Activated T-cell treated with anti-CD3 and anti-CD28 coated beads, Interleukin-2, amount 50 U/mL, for 4 hours (primary cell): ENCODE measurements around the gene CRYM. TPM values are rescaled to one million over a fixed set of nuclear protein-coding genes. Genes with fewer than 3 reads are reported as not detected.
A peak's percentile ranks its signal among the peaks of the same experiment; 100 is the strongest.
"Not testable (repeated sequence)": the region's sequence is repeated elsewhere in the genome, so short reads cannot be mapped to it uniquely, and the experiment has no call there.

ENCODE experiments used
- ATAC-seq, 2 donors: fragments of 200-7000 bp; cut with Tn5 transposase; one replicate each; pipeline ENCODE4 v1.10.0; 2021
- DNase-seq: peaks from one replicate; pipeline ENCODE4 v3.0.0-alpha.2; 2020
- H3K27me3 Mint-ChIP-seq: one replicate; pipeline ENCODE4 v1.8.0; 2021; ENCODE audit warnings: low read depth, mixed read lengths
- H3K36me3 Mint-ChIP-seq: one replicate; pipeline ENCODE4 v1.8.0; 2022; ENCODE audit warnings: mixed read lengths; ENCODE audit not compliant: insufficient read depth
- H3K4me1 Mint-ChIP-seq: one replicate; pipeline ENCODE4 v1.8.0; 2021; ENCODE audit warnings: low read depth, mixed read lengths
- H3K4me3 Mint-ChIP-seq: one replicate; pipeline ENCODE4 v1.8.0; 2021; ENCODE audit warnings: mild to moderate bottlenecking, moderate library complexity, mixed read lengths
- H3K9me3 Mint-ChIP-seq: one replicate; pipeline ENCODE4 v1.8.0; 2021; ENCODE audit warnings: mixed read lengths
- total RNA-seq, 3 donors: library from RNA; stranded (reverse); gene quantifications; one replicate each; pipeline ENCODE4 v1.2.1, GENCODE V29; 2021

Gene CRYM
- total RNA-seq, 3 donors from 2014 or later = not detected

DNA sequence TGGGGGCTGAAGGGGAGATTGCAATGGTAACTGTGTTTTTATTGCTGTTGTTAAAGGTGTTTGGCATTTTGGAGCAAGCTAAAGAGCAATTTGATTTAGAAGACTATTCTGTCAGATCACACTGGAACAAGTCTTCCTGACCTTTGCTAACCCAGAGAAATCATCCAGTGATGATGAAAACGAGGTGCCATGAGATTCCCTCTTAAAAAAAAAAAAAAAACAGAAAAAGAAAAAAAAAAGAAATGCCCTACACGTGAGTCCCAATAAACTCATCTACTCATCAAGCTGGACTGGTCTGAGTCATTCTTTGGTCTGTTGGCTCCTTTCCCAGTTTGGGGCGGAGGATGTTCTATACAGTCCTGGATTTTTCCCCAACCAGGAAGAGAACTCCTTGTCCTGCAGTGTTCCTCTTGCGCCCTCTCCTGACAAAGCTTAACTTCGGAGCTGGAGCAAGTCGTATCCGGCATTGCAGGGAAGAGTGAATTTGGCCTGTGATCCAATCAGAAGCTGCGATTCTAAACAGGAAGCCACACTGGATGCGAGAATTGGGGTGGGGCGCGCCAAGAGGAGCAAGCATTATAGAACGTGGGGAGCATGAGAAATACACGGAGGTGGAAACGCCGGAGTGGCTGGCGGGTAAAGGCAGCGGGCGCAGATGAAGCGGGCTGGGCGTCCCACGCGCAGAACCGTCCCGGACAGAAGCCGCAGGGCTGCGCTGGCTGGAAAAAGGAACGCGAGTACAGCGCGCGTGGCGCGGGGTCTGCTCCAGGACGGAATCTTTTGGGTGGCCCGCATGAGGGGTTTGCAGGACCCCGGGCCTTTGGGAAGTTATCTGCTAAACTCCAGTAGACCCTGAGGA, 22.4 kb upstream of the CRYM start:
- Mint-ChIP-seq H3K27me3 (peaks cover 16% of the 10 kb centered on the region), H3K9me3 (no peaks in the 10 kb centered on the region), H3K36me3 (no peaks in the 10 kb centered on the region), H3K4me1 (peaks cover 27% of the 10 kb centered on the region), H3K4me3 (peak overlapping the region; percentile 84)
- ATAC-seq (peak; percentile 68 to 74), DNase-seq (peak; percentile 12)

DNA sequence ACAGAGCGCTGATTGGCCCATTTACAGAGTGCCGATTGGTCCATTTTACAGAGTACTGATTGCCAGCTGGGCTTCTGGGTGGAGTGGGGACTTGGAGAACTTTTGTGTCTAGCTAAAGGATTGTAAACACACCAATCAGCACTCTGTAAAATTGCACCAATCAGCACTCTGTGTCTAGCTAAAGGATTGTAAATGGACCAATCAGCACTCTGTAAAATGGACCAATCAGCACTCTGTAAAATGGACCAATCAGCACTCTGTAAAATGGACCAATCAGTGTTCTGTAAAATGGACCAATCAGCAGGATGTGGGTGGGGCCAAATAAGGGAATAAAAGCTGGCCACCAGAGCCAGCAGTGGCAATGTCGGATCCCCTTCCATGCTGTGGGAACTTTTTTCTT, 11.7 kb upstream of the CRYM start:
- peaks cover 37% of the 10 kb centered on the region for H3K27me3 Mint-ChIP-seq
- not testable (repeated sequence) for H3K4me1 Mint-ChIP-seq, H3K9me3 Mint-ChIP-seq, DNase-seq, H3K36me3 Mint-ChIP-seq, ATAC-seq, H3K4me3 Mint-ChIP-seq

DNA sequence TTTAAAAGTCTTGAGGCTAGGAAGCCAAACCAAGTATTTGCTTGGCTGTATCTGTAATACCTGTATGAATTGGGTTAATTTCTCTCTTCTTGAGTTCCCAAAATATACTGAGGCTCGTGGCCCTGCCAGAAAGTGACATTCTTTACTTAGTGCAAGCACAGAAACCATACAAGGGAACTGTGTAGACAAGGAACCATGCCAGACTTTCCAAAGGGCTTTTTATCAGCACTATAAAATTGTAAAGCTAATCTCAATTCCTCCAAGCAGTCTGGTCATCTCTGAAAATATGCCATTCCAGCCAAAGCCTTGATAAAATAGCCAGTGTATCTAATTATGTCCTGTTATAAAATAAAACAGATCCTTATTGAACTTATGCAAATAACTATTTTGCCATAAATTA, 7.2 kb upstream of the CRYM start:
- Mint-ChIP-seq H3K9me3 (peaks cover 7% of the 10 kb centered on the region), H3K27me3 (peaks cover 46% of the 10 kb centered on the region), H3K4me3 (no peak overlapping the region), H3K36me3 (no peaks in the 10 kb centered on the region), H3K4me1 (peaks cover 3% of the 10 kb centered on the region)
- DNase-seq (no peak), ATAC-seq (no peak)

DNA sequence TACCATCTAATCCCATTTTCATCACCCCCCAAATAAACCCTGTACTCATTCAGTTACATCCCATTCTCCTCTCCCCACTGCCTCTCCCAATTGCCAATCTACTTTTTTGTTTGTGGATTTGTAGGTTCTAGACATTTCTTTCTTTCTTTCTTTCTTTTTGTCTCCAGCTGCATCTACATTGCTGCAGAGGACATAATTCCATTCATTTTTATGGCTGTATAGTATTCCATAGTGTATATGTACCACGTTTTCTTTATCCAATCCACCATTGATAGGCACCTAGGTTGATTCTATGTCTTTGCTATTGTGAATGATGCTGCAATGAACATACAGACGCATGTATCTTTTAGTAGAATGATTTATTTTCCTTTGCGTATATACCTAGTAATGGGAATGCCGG, 6.3 kb upstream of the CRYM start:
- DNase-seq = no peak
- peaks cover 50% of the 10 kb centered on the region for H3K27me3 Mint-ChIP-seq

DNA sequence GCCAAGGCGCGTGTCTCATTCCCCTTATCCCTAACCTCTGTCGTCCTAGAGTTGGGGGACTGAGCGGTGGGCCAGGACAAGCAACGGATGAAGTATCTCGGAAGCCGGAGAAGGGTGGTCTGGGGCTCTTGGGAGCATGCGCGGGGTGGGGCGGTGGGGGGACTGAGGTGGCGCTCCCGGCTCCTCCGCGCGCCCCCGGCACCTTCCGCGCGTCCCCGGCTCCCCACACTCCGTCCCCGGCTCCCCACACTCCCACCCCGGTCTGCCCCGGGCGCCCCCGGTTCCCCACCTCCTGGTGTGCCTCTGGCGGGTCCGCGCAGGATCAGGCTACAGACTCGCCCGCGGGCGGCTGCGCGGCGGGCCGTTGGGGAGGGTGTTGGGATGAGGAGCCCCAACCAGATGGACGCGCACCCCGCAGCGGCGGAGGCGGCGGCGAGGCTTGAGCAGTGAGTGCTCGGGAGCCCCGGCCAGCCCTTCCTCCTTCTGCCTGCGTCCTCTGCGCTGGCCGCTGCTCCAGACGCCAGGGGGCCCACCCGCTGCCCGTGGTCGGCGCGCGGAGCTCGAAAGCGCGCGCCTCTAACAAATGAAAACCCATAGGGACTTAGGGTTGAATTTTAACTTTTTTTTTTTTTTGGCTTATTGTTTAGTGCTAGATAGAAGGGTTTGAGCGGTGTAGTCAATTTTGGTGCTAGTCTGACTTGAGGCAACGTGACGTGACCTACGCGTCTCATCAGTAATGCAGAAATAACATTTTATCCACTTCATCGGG, 5.6 kb upstream of the CRYM start:
- H3K27me3 Mint-ChIP-seq = peaks cover 55% of the 10 kb centered on the region
- H3K4me3 Mint-ChIP-seq = peak overlapping the region; percentile 17
- H3K4me1 Mint-ChIP-seq = peaks cover 3% of the 10 kb centered on the region
- DNase-seq (no peak), ATAC-seq (peak in 1 of 2 donors; percentile 18)
- no peaks in the 10 kb centered on the region for H3K36me3 Mint-ChIP-seq
- H3K9me3 Mint-ChIP-seq = peaks cover 7% of the 10 kb centered on the region

More for the DNA sequence above, 6.3 kb upstream of the CRYM start:
- ATAC-seq = no peak
- H3K4me1 Mint-ChIP-seq = peaks cover 3% of the 10 kb centered on the region
- H3K36me3 Mint-ChIP-seq = no peaks in the 10 kb centered on the region
- peaks cover 7% of the 10 kb centered on the region for H3K9me3 Mint-ChIP-seq
- no peak overlapping the region for H3K4me3 Mint-ChIP-seq

DNA sequence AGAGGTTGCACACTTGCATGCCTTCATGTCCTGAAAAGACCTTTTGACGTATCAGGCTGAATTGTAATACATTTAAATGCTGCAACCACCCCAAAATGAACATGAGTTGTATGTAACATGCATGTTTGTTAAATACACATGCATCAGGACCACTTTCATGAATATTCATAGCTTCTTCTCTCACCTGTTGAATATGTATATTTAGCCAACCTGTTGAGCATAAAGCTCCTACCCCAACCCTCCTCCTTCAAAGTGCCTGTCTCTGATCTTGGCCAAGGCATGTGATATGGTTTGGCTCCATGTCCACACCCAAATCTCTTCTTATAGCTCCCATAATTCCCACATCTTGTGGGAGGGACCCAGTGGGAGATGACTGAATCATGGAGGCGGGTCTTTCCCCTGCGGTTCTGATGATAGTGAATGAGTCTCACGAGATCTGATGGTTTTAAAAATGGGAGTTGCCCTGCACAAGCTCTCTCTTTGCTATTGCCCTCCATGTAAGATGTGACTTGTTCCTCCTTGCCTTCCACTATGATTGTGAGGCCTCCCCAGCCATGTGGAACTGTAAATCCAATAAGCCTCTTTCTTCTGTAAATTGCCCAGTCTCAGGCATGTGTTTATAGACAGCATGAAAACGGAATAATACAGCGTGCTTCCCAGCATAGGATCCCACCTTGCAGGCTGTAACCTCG, 3.8 kb upstream of the CRYM start:
- ATAC-seq (no peak), DNase-seq (no peak)
- peaks cover 69% of the 10 kb centered on the region for H3K27me3 Mint-ChIP-seq
- no peak overlapping the region for H3K4me3 Mint-ChIP-seq
- H3K4me1 Mint-ChIP-seq = peaks cover 3% of the 10 kb centered on the region
- H3K9me3 Mint-ChIP-seq = peaks cover 7% of the 10 kb centered on the region
- no peaks in the 10 kb centered on the region for H3K36me3 Mint-ChIP-seq

DNA sequence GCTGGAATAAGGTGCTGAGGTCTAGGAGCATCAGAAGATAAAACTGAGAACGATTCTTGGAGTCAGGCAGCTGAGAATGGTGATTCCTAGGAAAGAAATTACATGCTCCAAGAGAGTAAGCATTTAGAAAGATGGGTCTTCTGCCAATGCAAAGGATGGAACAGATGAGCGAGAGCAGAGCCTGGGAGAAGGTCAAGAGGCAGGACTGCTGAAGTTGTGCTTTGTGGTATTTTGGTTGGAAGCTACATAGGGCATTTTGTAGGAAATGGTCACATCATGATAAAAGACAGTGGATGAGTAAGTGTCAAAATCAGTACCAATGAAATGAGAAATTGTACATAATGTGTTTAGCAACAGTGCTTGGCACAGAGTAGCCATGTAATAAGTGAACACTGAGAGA, 1.4 kb upstream of the CRYM start:
- no peak overlapping the region for H3K4me3 Mint-ChIP-seq
- H3K4me1 Mint-ChIP-seq = peaks cover 3% of the 10 kb centered on the region
- H3K36me3 Mint-ChIP-seq = no peaks in the 10 kb centered on the region
- ATAC-seq (no peak), DNase-seq (no peak)
- H3K27me3 Mint-ChIP-seq = peaks cover 71% of the 10 kb centered on the region
- peaks cover 3% of the 10 kb centered on the region for H3K9me3 Mint-ChIP-seq

DNA sequence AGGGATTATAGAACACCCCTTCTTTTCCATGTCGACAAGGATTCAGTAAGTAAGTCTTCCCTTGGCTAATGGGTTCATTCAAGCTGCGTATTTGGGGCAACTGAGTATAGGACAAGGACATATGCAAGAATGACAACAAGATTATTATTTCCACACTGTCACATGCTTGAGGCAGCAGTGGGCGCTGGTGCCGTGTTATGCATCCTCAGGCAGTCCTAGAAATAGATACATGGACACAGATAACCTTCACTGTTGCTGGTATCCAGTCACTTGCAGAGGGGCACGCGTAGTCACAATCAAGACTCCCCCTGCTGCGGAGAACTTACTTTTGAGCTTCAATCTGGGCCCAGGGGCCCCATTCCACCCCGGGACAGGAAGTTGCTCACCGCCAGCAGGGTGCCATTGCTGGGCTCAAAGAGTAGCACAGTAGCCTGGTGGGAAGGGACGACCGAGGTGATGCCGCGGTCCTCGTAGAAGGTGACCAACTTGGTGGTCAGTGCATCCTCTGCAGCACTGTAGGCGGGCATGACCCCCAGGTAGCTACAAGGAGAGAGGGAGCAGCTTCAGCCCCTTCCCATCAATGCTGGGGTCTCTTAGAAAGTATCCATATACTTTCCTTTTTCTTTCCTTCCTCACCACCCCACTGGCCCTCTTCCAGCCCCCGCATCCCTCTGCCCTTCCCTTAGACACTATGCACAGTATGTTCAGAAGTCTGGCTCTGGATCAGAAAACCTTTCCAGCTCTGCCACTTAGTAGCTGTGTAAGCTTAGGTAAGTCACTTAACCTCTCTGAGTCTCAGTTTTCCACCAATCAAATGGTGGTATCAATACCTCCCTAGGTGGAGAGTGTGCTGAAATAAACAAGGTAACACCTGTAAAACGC, 804 bp downstream of the CRYM start:
- H3K27me3 Mint-ChIP-seq = peaks cover 67% of the 10 kb centered on the region
- no peaks in the 10 kb centered on the region for H3K36me3 Mint-ChIP-seq
- no peak for ATAC-seq
- H3K4me1 Mint-ChIP-seq = no peaks in the 10 kb centered on the region
- no peak for DNase-seq
- H3K4me3 Mint-ChIP-seq = no peak overlapping the region
- H3K9me3 Mint-ChIP-seq = no peaks in the 10 kb centered on the region

DNA sequence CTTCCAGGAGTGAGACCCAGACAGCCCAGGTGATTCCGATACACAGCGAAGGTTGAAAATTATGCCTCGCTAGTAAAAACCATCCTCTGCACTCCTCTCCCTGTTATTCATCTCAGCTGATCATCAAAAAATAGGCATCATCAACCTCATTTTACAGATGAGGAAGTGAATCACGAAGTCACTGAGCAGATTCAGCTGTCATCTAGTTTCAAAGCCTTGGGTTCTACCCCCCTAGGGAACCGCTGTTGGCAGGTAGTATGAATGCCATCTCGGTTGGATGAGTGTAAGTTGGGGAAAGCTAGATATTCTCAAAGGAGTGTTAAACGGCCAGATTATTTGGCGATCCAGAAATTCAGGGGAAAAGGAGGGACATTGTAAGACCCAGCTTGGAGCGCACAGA, 2.0 kb downstream of the CRYM start:
- H3K4me3 Mint-ChIP-seq = no peak overlapping the region
- no peaks in the 10 kb centered on the region for H3K9me3 Mint-ChIP-seq
- H3K36me3 Mint-ChIP-seq = no peaks in the 10 kb centered on the region
- no peak for DNase-seq
- no peaks in the 10 kb centered on the region for H3K4me1 Mint-ChIP-seq
- peaks cover 60% of the 10 kb centered on the region for H3K27me3 Mint-ChIP-seq
- ATAC-seq = no peak

DNA sequence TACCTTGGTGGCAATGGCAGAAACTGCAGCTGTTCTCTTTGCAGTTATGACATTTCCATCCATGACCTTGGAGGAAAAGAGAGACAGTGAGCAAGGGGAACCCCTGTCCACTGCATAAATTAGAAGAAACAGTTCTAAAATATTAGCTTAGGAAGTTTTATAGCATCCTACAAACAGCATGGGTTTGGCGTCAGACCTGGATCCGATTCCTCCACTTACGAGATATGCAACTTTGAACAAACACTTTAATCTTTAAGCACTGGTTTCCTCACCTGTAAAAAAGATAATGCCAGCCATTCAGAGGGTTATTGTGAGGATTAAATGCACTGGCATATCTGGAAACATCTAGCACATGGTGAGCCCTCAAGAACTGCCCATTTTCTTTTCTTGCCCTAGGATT, 2.6 kb downstream of the CRYM start:
- H3K36me3 Mint-ChIP-seq = no peaks in the 10 kb centered on the region
- no peaks in the 10 kb centered on the region for H3K9me3 Mint-ChIP-seq
- no peak overlapping the region for H3K4me3 Mint-ChIP-seq
- H3K27me3 Mint-ChIP-seq = peaks cover 58% of the 10 kb centered on the region
- DNase-seq (no peak), ATAC-seq (no peak)
- H3K4me1 Mint-ChIP-seq = no peaks in the 10 kb centered on the region

DNA sequence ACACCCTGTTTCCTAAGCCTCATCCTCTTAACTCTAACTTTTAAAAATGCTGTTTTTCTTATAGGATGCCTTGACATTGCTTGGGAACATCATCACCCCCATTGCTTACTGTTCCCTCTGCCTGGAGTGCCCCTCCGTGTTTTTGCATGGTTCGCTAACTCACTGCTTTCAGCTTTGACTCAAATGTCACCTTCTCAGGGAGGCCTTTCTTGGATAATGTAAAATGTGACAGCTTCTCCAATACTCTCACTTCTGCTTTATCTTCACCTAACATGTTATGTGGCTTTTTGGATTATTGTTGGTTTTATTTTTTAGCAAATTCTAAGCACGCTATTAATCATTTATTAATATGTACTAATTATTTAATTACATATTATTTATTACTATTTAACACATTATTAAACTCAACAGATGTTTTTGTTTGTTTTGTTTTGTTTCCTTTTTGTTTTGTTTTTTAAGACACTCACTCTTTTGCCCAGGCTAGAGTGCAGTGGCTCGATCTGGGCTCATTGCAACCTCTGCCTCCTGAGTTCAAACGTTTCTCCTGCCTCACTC, 3.8 kb downstream of the CRYM start:
- no peaks in the 10 kb centered on the region for H3K9me3 Mint-ChIP-seq

DNA sequence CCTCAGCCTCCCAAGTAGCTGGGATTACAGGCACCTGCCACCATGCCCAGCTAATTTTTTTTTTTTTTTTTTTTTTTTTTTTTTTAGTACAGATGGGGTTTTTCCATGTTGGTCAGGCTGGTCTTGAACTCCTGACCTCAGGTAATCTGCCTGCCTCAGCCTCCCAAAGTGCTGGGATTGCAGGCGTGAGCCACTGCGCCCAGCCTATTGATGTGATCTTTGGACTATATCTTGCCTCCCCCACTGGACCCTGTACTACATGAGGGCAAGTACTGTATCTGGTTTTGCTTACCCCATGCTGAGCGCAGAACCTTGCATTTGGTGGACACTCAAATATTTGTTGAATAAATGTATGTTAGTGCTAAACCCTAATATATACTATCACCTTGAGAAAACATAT, 5.3 kb downstream of the CRYM start:
- not testable (repeated sequence) for H3K36me3 Mint-ChIP-seq, ATAC-seq, H3K4me3 Mint-ChIP-seq, H3K4me1 Mint-ChIP-seq, DNase-seq, H3K9me3 Mint-ChIP-seq
- peaks cover 35% of the 10 kb centered on the region for H3K27me3 Mint-ChIP-seq

More for the DNA sequence above, 3.8 kb downstream of the CRYM start:
- Mint-ChIP-seq H3K36me3 (no peaks in the 10 kb centered on the region), H3K27me3 (peaks cover 50% of the 10 kb centered on the region), H3K4me1 (no peaks in the 10 kb centered on the region), H3K4me3 (no peak overlapping the region)
- DNase-seq = no peak
- no peak for ATAC-seq

DNA sequence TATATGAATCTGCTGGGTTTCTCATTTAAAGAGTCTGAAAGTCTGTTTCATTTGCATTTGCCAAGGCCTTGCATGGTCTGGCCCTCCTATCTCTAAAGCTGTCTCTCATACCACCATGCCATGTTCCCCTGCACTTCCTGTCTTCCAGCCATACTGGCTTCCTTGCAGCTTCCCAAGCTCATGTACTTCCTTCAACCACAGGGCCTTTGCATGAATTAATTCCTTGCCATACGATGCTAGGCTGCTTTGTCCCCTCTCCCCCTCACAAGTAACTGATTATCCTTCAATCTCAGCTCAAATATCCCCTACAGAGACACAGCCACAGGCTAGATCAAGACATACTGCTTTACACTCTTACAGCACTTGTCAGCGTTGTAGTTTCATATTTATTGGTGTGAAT, 5.8 kb downstream of the CRYM start:
- H3K4me3 Mint-ChIP-seq = no peak overlapping the region
- ATAC-seq (no peak), DNase-seq (no peak)
- H3K36me3 Mint-ChIP-seq = no peaks in the 10 kb centered on the region
- H3K4me1 Mint-ChIP-seq = no peaks in the 10 kb centered on the region
- H3K9me3 Mint-ChIP-seq = no peaks in the 10 kb centered on the region
- peaks cover 30% of the 10 kb centered on the region for H3K27me3 Mint-ChIP-seq
